ENCODE results near the gene ASCL3. TPM values are rescaled to one million over a fixed set of nuclear protein-coding genes. Genes with fewer than 3 reads are reported as not detected.

The ASCL3 gene
- total RNA-seq, 4 donors from 2014 or later = not detected

DNA sequence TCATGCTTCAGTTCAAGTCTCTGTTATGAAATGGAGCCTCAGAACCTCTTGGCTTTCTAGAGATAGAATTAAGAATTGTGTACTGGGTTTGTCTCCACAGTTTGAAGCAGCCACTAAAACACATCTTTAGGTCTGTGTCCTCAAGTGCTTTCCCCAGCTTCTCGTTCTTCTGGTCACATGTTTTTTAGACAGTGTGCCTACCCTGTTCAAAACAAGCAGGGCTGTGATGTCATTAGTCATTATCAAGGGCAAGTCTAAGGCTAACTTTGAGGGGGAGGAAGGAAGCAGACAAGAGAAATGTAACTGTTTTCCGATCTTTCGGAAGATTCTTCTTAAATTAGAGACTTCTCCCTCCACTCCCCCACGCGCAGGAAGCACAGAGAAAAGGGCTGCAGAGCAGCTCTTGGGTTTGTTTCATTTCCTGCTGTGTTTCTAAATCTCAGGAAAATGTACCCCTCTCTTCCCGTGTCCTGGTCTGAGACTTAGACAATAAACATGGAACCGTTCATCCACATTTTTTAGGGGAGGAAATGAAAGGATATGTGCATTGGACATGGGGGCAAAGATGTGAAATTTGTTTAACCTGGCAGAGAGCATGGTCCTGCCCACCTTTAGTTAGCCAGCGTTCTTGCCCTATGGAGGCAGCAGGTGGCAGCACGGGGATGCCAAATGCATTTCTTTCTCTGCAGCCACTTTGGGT lies 28.7 kb downstream of the ASCL3 start:
- Histone ChIP-seq H3K27me3 (no peaks in the 10 kb centered on the region), H3K36me3 (peaks cover 0 to 2% (median 0%) of the 10 kb centered on the region in 4 donors), H3K4me3 (no peak overlapping the region), H3K4me1 (peaks cover 10 to 38% (median 29%) of the 10 kb centered on the region in 4 donors), H3K9me3 (no peaks in the 10 kb centered on the region), H3K27ac (peak overlapping the region; percentile 56 to 81 (median 68))
- in situ Hi-C loops (cut with MboI; ENCODE audit: low pct_ligation_motif_present in 1 of 4, low pct_unique_long_range_greater_than_20kb in 1 of 4, low sequenced_read_pairs in 3 of 4) (no loop called here), intact Hi-C loops (cut with DNase I; ENCODE audit: low total_unique reads) (loop anchor here (5.0 kb wide), 1 partner anchor 48 kb away; the partner anchor contains the start of gene TMEM9B)
- DNase-seq = peak; percentile 22
- no peak for TF ChIP-seq POLR2A (IDR thresholded peaks at IDR 0.05)
- no peak for TF ChIP-seq POLR2AphosphoS5 (IDR thresholded peaks at IDR 0.05)
- TF ChIP-seq EP300 (IDR thresholded peaks at IDR 0.05; ENCODE audit: low read depth) = no peak
- TF ChIP-seq, protein P1, sequence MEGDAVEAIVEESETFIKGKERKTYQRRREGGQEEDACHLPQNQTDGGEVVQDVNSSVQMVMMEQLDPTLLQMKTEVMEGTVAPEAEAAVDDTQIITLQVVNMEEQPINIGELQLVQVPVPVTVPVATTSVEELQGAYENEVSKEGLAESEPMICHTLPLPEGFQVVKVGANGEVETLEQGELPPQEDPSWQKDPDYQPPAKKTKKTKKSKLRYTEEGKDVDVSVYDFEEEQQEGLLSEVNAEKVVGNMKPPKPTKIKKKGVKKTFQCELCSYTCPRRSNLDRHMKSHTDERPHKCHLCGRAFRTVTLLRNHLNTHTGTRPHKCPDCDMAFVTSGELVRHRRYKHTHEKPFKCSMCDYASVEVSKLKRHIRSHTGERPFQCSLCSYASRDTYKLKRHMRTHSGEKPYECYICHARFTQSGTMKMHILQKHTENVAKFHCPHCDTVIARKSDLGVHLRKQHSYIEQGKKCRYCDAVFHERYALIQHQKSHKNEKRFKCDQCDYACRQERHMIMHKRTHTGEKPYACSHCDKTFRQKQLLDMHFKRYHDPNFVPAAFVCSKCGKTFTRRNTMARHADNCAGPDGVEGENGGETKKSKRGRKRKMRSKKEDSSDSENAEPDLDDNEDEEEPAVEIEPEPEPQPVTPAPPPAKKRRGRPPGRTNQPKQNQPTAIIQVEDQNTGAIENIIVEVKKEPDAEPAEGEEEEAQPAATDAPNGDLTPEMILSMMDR (IDR thresholded peaks at IDR 0.05) = peak; percentile 37 to 46 (median 40)
- WGBS, 2 donors (ENCODE audit: low coverage in 1 of 2) = 23 to 37% methylated on average over 5 to 9 of the region's 9 CpGs

DNA sequence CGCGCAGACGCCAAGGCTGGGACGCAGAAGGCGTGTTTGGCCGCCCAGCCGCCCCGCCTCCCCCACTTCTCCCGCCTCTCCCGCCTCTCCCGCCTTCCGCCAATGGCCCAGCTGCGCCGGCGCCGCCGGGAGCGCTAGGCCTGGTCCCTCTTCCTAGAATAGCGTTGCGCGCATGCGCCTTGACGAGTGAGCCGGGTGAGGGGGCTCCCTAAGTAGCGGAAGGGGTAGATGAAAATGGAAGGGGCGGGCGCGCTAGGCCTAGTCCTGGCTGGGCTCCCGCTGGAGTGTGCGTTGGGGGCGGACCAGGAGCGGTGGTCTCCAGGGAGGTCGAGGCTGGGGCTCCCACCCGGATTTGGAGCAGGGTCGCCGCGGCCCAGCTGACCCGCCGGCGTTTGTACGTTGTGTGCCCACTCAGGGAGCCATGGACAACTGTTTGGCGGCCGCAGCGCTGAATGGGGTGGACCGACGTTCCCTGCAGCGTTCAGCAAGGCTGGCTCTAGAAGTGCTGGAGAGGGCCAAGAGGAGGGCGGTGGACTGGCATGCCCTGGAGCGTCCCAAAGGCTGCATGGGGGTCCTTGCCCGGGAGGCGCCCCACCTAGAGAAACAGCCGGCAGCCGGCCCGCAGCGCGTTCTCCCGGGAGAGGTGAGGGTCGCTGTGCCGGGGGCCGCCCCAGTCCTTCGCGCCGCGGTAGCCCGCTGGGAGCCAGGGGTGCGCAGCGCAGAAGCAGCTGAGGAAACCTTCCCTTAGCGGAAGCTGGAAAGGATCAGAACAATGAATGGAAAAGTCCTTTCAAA lies 31.6 kb downstream of the ASCL3 start, which contains the start of gene AKIP1:
Gene AKIP1, plus strand, starts transcription at position 161 of the 795 bp plus-strand sequence. Its CDS starts 261 bp downstream, at position 422.
- Histone ChIP-seq H3K27me3 (no peaks in the 10 kb centered on the region), H3K36me3 (no peaks in the 10 kb centered on the region), H3K4me1 (peaks cover 10 to 31% (median 22%) of the 10 kb centered on the region in 4 donors), H3K9me3 (no peaks in the 10 kb centered on the region), H3K4me3 (peak within 1 kb of the TSS; percentile 65 to 100 (median 72)), H3K27ac (peak within 1 kb of the TSS; percentile 85 to 99 (median 94))
- DNase-seq = peak; percentile 95
- intact Hi-C loops (cut with DNase I; ENCODE audit: low total_unique reads) (loop anchor here (5.0 kb wide), 1 partner anchor 51 kb away; the partner anchor contains the start of gene TMEM9B), in situ Hi-C loops (cut with MboI; ENCODE audit: low pct_ligation_motif_present in 1 of 4, low pct_unique_long_range_greater_than_20kb in 1 of 4, low sequenced_read_pairs in 3 of 4) (no loop called here)
- TF ChIP-seq EP300 (IDR thresholded peaks at IDR 0.05; ENCODE audit: low read depth) = no peak
- TF ChIP-seq, protein P1 (IDR thresholded peaks at IDR 0.05) = no peak
- peak; percentile 61 to 87 (median 70) for TF ChIP-seq POLR2AphosphoS5 (IDR thresholded peaks at IDR 0.05)
- TF ChIP-seq POLR2A (IDR thresholded peaks at IDR 0.05) = peak; percentile 40
- WGBS, 2 donors (ENCODE audit: low coverage in 1 of 2) = 0% methylated on average over 33 of the region's 68 CpGs; no CpG with 5 or more reads in 1 of the 2 donors

DNA sequence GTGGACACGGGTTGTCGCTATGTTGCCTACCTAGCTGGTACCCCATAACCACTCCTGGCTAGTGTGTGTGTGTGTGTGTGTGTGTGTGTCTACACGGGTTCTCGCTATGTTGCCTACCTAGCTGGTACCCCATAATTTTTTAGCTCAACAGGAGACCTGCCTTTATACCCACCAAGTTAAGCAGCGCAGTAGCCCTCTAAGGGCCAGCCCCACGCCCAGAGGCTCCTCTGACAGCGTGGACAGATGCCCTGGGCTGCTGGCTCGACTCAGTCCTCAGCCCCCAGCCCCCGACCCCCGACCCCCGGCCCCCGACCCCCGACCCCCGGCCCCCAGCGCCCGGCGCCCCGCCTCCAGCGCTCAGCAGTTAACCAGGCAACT lies 32.2 kb downstream of the ASCL3 start:
- Histone ChIP-seq H3K36me3 (no peaks in the 10 kb centered on the region), H3K9me3 (no peaks in the 10 kb centered on the region), H3K27me3 (no peaks in the 10 kb centered on the region), H3K4me1 (peaks cover 10 to 31% (median 22%) of the 10 kb centered on the region in 4 donors), H3K4me3 (peak overlapping the region; percentile 52 to 77 (median 66)), H3K27ac (peak overlapping the region; percentile 85 to 99 (median 94))
- TF ChIP-seq, protein P1 (IDR thresholded peaks at IDR 0.05) = no peak
- TF ChIP-seq EP300 (IDR thresholded peaks at IDR 0.05; ENCODE audit: low read depth) = no peak
- TF ChIP-seq POLR2AphosphoS5 (IDR thresholded peaks at IDR 0.05) = no peak
- no peak for TF ChIP-seq POLR2A (IDR thresholded peaks at IDR 0.05)
- DNase-seq = no peak
- WGBS, 2 donors (ENCODE audit: low coverage in 1 of 2) = 2% methylated on average over 17 of the region's 19 CpGs; no CpG with 5 or more reads in 1 of the 2 donors
- intact Hi-C loops (cut with DNase I; ENCODE audit: low total_unique reads) (loop anchor here (5.0 kb wide), 1 partner anchor 52 kb away; the partner anchor contains the start of gene TMEM9B), in situ Hi-C loops (cut with MboI; ENCODE audit: low pct_ligation_motif_present in 1 of 4, low pct_unique_long_range_greater_than_20kb in 1 of 4, low sequenced_read_pairs in 3 of 4) (no loop called here)

DNA sequence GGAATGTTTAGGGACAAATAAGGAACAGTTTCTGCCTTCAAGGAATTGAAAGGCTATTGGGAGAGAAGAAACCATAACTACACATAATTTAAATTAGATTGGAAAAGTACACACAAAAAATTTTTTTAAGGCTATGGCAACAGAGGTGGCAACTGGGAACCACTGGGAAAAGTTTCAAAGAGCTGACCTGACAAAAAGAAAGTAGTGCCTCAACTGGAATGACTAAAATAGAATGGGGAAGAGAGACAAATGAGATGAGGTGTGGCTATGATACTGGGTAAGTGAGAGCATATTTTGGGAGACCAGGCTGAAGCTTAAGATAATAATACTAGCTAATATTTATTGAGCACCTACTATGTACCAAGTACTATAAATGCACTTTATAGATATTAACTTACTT lies 34.7 kb downstream of the ASCL3 start:
- H3K4me1 ChIP-seq = peaks cover 4 to 17% (median 9%) of the 10 kb centered on the region in 4 donors
- DNase-seq = no peak
- TF ChIP-seq EP300 (IDR thresholded peaks at IDR 0.05; ENCODE audit: low read depth) (no peak), POLR2AphosphoS5 (IDR thresholded peaks at IDR 0.05) (no peak), POLR2A (IDR thresholded peaks at IDR 0.05) (no peak)
- TF ChIP-seq, protein P1 (IDR thresholded peaks at IDR 0.05) = no peak
- no peaks in the 10 kb centered on the region for H3K9me3 ChIP-seq
- H3K36me3 ChIP-seq = no peaks in the 10 kb centered on the region
- no peak overlapping the region for H3K4me3 ChIP-seq
- in situ Hi-C loops (cut with MboI; ENCODE audit: low pct_ligation_motif_present in 1 of 4, low pct_unique_long_range_greater_than_20kb in 1 of 4, low sequenced_read_pairs in 3 of 4) (no loop called here), intact Hi-C loops (cut with DNase I; ENCODE audit: low total_unique reads) (no loop called here)
- H3K27me3 ChIP-seq = no peaks in the 10 kb centered on the region
- no peak overlapping the region for H3K27ac ChIP-seq
